ENCODE measurements around the gene COX7A2L. TPM values are rescaled to one million over a fixed set of nuclear protein-coding genes. Genes with fewer than 3 reads are reported as not detected.
"Not testable (repeated sequence)": the region's sequence is repeated elsewhere in the genome, so short reads cannot be mapped to it uniquely, and the experiment has no call there.

COX7A2L gene
- total RNA-seq, 2 donors from 2014 or later = 97.2 to 111 TPM

DNA sequence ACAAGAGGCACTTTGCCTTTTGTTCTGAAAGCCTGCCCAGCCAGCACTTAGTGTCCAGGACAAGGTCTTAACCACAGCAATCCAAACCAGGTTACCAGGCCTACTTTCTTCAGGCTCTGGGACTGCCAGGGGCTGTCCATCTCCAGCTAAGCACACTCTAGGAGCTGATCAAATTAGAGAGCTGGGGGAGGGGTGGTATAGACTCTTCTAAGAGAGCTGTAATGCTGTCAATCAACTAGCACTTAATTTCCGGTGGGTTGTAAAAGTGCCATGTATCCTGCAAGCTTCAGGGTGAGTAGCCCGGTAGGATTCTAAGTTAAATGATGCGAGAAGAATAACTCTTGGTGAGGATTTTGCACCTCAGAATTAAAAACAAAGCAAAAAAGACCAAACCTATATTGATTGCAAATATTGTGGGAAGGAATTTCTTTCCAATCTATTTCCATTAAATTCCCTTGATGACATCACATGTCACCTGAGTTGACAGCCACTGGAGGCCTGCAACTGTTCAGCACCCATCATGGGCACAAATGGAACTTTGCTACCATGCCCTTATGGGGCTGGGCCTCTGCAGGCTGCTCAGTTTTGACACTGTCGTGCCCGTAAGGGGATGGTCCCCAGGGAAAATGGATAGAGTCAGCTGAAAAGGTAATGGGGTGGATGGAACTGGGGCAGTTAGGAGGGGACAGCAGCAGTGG lies 8.7 kb upstream of the COX7A2L start:
- DNase-seq = no peak
- intact Hi-C loops (cut with DNase I, micrococcal nuclease) = no loop called here
- peak; percentile 13 for ATAC-seq

GRCh38 chr2:42368817-42369531 lies 8.0 kb upstream of the COX7A2L start:
- ATAC-seq (peak; percentile 90), DNase-seq (peak; percentile 68 to 77)
- intact Hi-C loops (cut with DNase I, micrococcal nuclease) = no loop called here

- peak; percentile 55 for ATAC-seq
These were observed 6.8 kb upstream of the COX7A2L start for GRCh38 chr2:42367835-42368234.

GRCh38 chr2:42366411-42366810 lies 5.4 kb upstream of the COX7A2L start:
- ATAC-seq (no peak), DNase-seq (no peak)
- intact Hi-C loops (cut with DNase I, micrococcal nuclease) = no loop called here

More at GRCh38 chr2:42367835-42368234, 6.8 kb upstream of the COX7A2L start:
- intact Hi-C loops (cut with DNase I, micrococcal nuclease) = no loop called here
- DNase-seq = no peak

- no peak for DNase-seq
- no peak for ATAC-seq
- intact Hi-C loops (cut with DNase I, micrococcal nuclease) = no loop called here
These were observed 3.6 kb upstream of the COX7A2L start for GRCh38 chr2:42364658-42365057.

DNA sequence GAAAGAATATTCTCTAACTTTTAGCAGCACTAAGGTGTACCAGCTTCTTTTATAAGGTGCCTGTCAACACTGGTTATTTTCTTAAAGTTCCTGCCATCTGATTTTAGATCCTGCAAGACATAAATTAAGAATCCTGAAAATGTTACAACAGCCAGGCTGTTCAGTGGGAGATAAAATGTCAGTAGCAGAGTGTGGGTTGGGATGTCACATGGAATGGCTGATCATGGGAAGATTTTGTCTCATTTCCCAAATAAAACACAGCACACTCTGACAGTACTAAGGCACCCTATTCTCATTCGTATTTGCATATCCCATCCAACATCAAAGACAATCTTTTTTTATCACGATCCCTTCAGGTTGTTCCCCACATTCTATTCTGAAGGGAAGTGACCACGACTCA lies 2.4 kb upstream of the COX7A2L start:
- no peak for DNase-seq
- intact Hi-C loops (cut with DNase I, micrococcal nuclease) = no loop called here

DNA sequence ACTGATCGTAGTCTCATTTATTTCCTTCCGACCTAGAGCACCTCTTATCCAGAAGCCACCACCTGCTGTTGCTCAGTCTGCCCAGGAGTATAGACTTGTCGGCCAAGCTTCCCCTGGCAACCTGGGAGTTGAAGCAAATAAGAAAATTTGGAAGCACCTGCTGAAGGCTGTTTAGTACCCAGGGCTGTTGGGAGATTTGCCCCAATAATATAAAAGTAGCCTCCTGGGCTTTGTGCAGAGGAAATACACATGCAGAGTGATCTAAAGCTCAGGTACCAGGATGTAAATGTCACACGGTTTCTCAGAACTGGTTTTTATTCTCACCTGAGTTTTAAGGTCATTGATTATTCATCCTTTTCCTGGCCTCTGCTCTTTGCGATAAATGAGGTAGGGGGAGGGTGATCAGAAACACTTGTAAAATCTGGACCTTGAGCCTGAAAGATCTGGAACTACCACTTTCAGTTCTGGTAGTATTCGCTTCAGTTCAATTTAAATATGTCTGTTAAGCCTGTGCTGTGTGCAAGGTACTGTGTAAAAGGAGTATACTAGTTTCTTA lies 789 bp upstream of the COX7A2L start:
- intact Hi-C loops (cut with DNase I, micrococcal nuclease) = no loop called here
- no peak for DNase-seq
- peak; percentile 43 for ATAC-seq

More for the DNA sequence above, 2.4 kb upstream of the COX7A2L start:
- no peak for ATAC-seq

DNA sequence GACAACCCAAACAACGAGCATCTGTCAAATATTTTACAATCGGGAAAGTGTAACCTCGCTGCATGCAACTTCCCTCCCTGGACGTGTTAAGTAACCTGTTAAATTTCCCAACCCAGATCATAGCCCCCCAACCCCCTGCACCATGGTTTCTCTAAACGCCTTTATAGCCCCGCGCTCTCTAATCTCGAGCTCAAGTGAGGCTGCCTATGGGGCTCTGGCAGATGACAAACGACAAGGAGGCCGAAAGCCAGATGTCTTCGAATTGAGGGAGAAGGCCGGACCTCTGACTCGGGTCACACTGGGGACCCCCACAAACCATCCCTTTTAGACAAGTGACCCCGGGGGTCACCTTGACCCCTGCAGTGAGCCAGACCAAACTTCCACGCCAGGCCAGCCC lies 526 bp downstream of the COX7A2L start:
- DNase-seq (no peak), ATAC-seq (no peak)
- intact Hi-C loops (cut with DNase I, micrococcal nuclease) = no loop called here

GRCh38 chr2:42359965-42360483 lies 993 bp downstream of the COX7A2L start:
- ATAC-seq (peak; percentile 5), DNase-seq (no peak)
- intact Hi-C loops (cut with DNase I, micrococcal nuclease) = no loop called here

DNA sequence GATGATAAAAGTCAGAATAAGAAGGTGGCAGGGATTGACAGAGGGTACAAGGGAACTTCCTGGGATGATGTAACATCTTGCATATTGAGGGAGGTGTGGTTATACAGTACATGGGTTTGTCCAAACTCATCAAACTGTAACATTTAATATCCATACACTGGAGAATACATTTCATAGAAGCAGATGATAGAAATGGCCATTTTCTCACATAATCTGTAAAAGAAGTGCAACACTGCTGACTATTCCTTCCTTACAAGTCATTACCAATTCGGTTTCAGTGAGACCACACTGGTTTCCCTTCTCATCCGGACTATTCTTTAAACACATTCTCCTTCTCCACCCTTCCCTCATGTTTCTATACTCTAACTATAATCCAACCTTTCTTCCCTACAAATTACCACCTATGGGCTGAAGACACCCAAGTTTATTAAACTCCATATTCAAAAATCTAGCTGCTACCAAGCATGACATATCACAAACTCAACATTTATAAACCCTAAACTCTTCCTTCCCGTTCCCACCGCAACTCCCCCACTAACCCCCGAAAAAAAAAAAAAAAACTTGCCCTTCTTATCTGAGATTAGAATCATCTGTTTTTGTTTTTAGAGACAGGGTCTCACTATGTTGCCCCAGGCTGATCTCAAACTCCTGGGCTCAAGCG lies 1.6 kb downstream of the COX7A2L start:
- ATAC-seq (no peak), DNase-seq (no peak)
- intact Hi-C loops (cut with DNase I, micrococcal nuclease) = no loop called here

- ATAC-seq (no peak), DNase-seq (no peak)
- intact Hi-C loops (cut with DNase I, micrococcal nuclease) = no loop called here
These were observed 7.1 kb downstream of the COX7A2L start for GRCh38 chr2:42353792-42354429.

- DNase-seq (no peak), ATAC-seq (no peak)
- intact Hi-C loops (cut with DNase I, micrococcal nuclease) = no loop called here
These were observed 9.2 kb downstream of the COX7A2L start for GRCh38 chr2:42351864-42352263.

GRCh38 chr2:42350434-42351063 lies 10.5 kb downstream of the COX7A2L start:
- intact Hi-C loops (cut with DNase I, micrococcal nuclease) = no loop called here
- DNase-seq = no peak
- no peak for ATAC-seq

- no peak for ATAC-seq
- intact Hi-C loops (cut with DNase I, micrococcal nuclease) = no loop called here
- DNase-seq = no peak
These were observed 12.8 kb downstream of the COX7A2L start for GRCh38 chr2:42348113-42348805.

- ATAC-seq; DNase-seq; intact Hi-C loops (cut with DNase I, micrococcal nuclease): not testable (repeated sequence)
These were observed 13.5 kb downstream of the COX7A2L start for GRCh38 chr2:42347518-42347917.

- ATAC-seq; intact Hi-C loops (cut with DNase I, micrococcal nuclease); DNase-seq: not testable (repeated sequence)
These were observed 14.2 kb downstream of the COX7A2L start for GRCh38 chr2:42346856-42347255.

DNA sequence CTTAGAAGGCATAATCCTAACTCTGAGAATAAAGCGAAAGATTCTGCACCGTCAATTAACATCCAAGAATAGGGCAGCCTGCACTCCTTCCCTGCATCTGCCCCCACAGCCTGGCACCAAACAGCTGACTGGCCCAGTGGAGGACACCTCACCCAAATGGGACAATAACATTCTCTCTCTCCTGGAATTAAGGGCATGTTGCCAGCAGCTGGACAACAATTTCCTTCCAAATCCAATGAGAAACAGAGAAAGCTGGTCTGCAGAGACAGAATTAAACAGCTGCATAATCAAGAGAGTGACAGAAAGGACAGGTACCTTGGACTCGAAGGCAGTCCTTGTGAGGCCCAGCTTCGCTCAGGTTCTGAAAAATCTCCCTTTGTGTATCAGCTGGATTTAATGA lies 15.0 kb downstream of the COX7A2L start:
- no peak for ATAC-seq
- intact Hi-C loops (cut with DNase I, micrococcal nuclease) = no loop called here

DNA sequence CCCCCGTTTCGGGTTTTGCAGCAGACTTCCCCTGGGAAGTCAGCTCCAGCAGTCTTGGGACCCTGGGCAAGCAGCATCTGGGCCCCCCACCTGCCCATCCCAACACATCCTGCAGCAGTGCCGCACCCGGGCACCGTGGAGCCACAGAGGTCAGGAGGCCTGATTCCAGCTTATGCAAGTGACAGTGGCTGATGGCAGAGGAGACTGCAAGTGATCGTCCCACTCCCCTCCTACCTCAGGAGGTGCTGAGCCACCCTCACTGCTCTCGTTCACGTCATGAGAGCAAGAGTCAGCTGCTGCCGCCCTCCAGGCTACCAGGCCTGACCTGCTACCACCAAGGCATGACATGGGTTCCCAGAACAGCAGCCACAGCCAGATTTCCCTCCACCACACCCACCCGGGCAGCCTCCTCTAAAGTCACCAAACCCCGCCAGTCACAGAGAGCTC lies 18.2 kb downstream of the COX7A2L start:
- intact Hi-C loops (cut with DNase I, micrococcal nuclease) = no loop called here
- no peak for ATAC-seq

More for the DNA sequence above, 15.0 kb downstream of the COX7A2L start:
- no peak for DNase-seq

More for the DNA sequence above, 18.2 kb downstream of the COX7A2L start:
- DNase-seq = no peak
